Ovary (tissue), 9 donors: Measurements from ENCODE around the gene LRTM2. TPM values are rescaled to one million over a fixed set of nuclear protein-coding genes. Genes with fewer than 3 reads are reported as not detected.

ENCODE experiments used
- DNase-seq, 5 donors: peaks; one replicate each; pipeline ENCODE4 v3.0.0-alpha.2; 2019 to 2020
- H3K27ac ChIP-seq, 2 donors: fragments of 200-600 bp; one replicate each; pipeline versions ENCODE4 v1.5.1 to v1.8.0; 2019 to 2022
- H3K27me3 ChIP-seq: fragments of 200-600 bp; one replicate; pipeline ENCODE4 v1.8.0; 2022
- H3K36me3 ChIP-seq: fragments of 200-600 bp; sonication (generic); one replicate; pipeline ENCODE4 v1.5.1; 2019
- H3K4me1 ChIP-seq: one replicate; pipeline ENCODE4 v1.8.1; 2013; ENCODE audit warnings: mild to moderate bottlenecking, moderate library complexity; ENCODE audit not compliant: insufficient read depth
- H3K4me3 ChIP-seq: fragments of 200-600 bp; sonication (generic); one replicate; pipeline ENCODE4 v1.5.1; 2017
- H3K9me3 ChIP-seq, 2 donors: fragments of 200-600 bp in 1 of 2; sonication (generic) in 1 of 2; one replicate each; pipeline versions ENCODE4 v1.5.1 to v1.8.1; 2013 to 2019; ENCODE audit warnings: mild to moderate bottlenecking in 1 of 2, moderate library complexity in 1 of 2
- CTCF ChIP-seq, 3 donors: fragments of 450-650 bp in 2 of 3; fragments of 200-600 bp in 1 of 3; IDR thresholded peaks; one replicate each; pipeline versions ENCODE4 v1.5.1 to v1.8.0; 2016 to 2022; ENCODE audit warnings: antibody characterized with exemption in 3 of 3, mild to moderate bottlenecking in 1 of 3
- EP300 ChIP-seq: sonication (generic); formaldehyde crosslinking; IDR thresholded peaks from one replicate; pipeline ENCODE4 v1.6.1; 2017; ENCODE audit warnings: antibody characterized with exemption
- POLR2A ChIP-seq: fragments of 450-650 bp; IDR thresholded peaks from one replicate; pipeline ENCODE4 v1.6.1; 2017; ENCODE audit warnings: antibody characterized with exemption, mild to moderate bottlenecking, moderate library complexity
- WGBS, 3 donors: extraction: QIAGEN DNeasy Blood & Tissue Kit in 1 of 3; methylation state at CpG; one replicate each; pipeline versions ENCODE4 v1.1.5 to v1.1.7; 2013 to 2017; 5-methylcytosine and 5-hydroxymethylcytosine counted together
- intact Hi-C, 4 donors: fragments of 100-400 bp; cut with DNase I; formaldehyde crosslinking; loops; one replicate each; pipeline versions ENCODE4 v1.11.0 to v1.15.1; 2022 to 2023
- polyA plus RNA-seq, 2 donors: library from polyadenylated mRNA; stranded (reverse); fragments of 200-250 nt in 1 of 2; fragments of 350-450 nt in 1 of 2; fragmentation: Illumina TruSeq in 1 of 2; extraction: RNeasy Lipid Tissue Mini Kit (QIAGEN cat#74804) in 1 of 2; gene quantifications; one replicate each; pipeline ENCODE4 v1.2.3, GENCODE V29; 2013 to 2014
- total RNA-seq, 7 donors: library from RNA; depleted of rRNA in 2 of 7; stranded (reverse); fragments of >200 nt in 2 of 7; fragmentation: NEBNext Ultra II Directional in 3 of 7; extraction: Animal tissue kit (Norgen Biotek cat#: 25700) in 3 of 7; gene quantifications; one replicate each; pipeline versions ENCODE4 v1.1.0 to v1.2.4, GENCODE V29; 2016 to 2023
- donor health status: DM: no; HTN: no; CAD: no; lungs with moderate emphysema.
- donor health status: DM: no; HTN: no; CAD: no.
- donor health status: Bipolar disorder and iron deficiency.
- donor health status: DM: yes; HTN: yes; CAD: no.
- donor health status: DM: no; HTN: no; CAD: no.
- donor health status: DM: yes; HTN: yes; CAD: no.

The LRTM2 gene
- total and polyA plus RNA-seq, 9 donors: not detected

- Histone ChIP-seq H3K4me1 (no peaks in the 10 kb centered on the region), H3K27ac (no peak overlapping the region), H3K9me3 (no peaks in the 10 kb centered on the region), H3K27me3 (no peaks in the 10 kb centered on the region), H3K4me3 (no peak overlapping the region), H3K36me3 (no peaks in the 10 kb centered on the region)
- 83 to 88% (median 86%) methylated on average over 16 of the region's 16 CpGs for WGBS, 3 donors
- intact Hi-C loops: no loop called here
- TF ChIP-seq POLR2A (no peak), EP300 (no peak), CTCF (IDR thresholded peaks at IDR 0.05) (no peak)
- no peak for DNase-seq
Observed at GRCh38 chr12:1863823-1864222, 43.5 kb downstream of the LRTM2 start.

- DNase-seq: no peak
- WGBS, 3 donors: 46 to 67% (median 52%) methylated on average over 23 to 27 of the region's 27 CpGs
- Histone ChIP-seq H3K9me3 (no peaks in the 10 kb centered on the region), H3K4me3 (no peak overlapping the region), H3K4me1 (no peaks in the 10 kb centered on the region), H3K27me3 (no peaks in the 10 kb centered on the region), H3K36me3 (no peaks in the 10 kb centered on the region), H3K27ac (no peak overlapping the region)
- intact Hi-C loops: no loop called here
- TF ChIP-seq POLR2A: no peak
Observed at GRCh38 chr12:1864456-1864855, 44.1 kb downstream of the LRTM2 start.

GRCh38 chr12:1864867-1865266 is 44.5 kb downstream of the LRTM2 start:
- Histone ChIP-seq H3K4me1 (no peaks in the 10 kb centered on the region), H3K27me3 (no peaks in the 10 kb centered on the region), H3K36me3 (no peaks in the 10 kb centered on the region), H3K27ac (no peak overlapping the region), H3K4me3 (no peak overlapping the region), H3K9me3 (no peaks in the 10 kb centered on the region)
- no peak for TF ChIP-seq EP300
- no peak for TF ChIP-seq CTCF (IDR thresholded peaks at IDR 0.05)
- TF ChIP-seq POLR2A: no peak
- 41 to 66% (median 44%) methylated on average over 36 to 37 of the region's 37 CpGs for WGBS, 3 donors
- DNase-seq: no peak
- intact Hi-C loops: no loop called here

- TF ChIP-seq POLR2A (no peak), EP300 (no peak)
- Histone ChIP-seq H3K4me1 (no peaks in the 10 kb centered on the region), H3K4me3 (no peak overlapping the region), H3K27me3 (no peaks in the 10 kb centered on the region), H3K36me3 (no peaks in the 10 kb centered on the region), H3K27ac (no peak overlapping the region), H3K9me3 (no peaks in the 10 kb centered on the region)
- 81 to 89% (median 84%) methylated on average over 32 of the region's 32 CpGs for WGBS, 3 donors
- intact Hi-C loops: no loop called here
- DNase-seq: no peak
Observed at GRCh38 chr12:1865284-1865866, 45.0 kb downstream of the LRTM2 start.

- no peak for TF ChIP-seq CTCF (IDR thresholded peaks at IDR 0.05)
- no peak for TF ChIP-seq EP300
- no peak for TF ChIP-seq POLR2A
- DNase-seq: no peak
- Histone ChIP-seq H3K9me3 (no peaks in the 10 kb centered on the region), H3K4me3 (no peak overlapping the region), H3K36me3 (no peaks in the 10 kb centered on the region), H3K27ac (no peak overlapping the region), H3K27me3 (no peaks in the 10 kb centered on the region), H3K4me1 (no peaks in the 10 kb centered on the region)
- intact Hi-C loops: no loop called here
- 90 to 91% (median 91%) methylated on average over 10 of the region's 10 CpGs for WGBS, 3 donors
Observed at GRCh38 chr12:1869145-1869544, 48.8 kb downstream of the LRTM2 start.
